ENCODE results near the gene HSPD1. TPM values are rescaled to one million over a fixed set of nuclear protein-coding genes. Genes with fewer than 3 reads are reported as not detected.

The HSPD1 gene
- total RNA-seq, 1 donor from 2014 or later = 165 TPM

DNA sequence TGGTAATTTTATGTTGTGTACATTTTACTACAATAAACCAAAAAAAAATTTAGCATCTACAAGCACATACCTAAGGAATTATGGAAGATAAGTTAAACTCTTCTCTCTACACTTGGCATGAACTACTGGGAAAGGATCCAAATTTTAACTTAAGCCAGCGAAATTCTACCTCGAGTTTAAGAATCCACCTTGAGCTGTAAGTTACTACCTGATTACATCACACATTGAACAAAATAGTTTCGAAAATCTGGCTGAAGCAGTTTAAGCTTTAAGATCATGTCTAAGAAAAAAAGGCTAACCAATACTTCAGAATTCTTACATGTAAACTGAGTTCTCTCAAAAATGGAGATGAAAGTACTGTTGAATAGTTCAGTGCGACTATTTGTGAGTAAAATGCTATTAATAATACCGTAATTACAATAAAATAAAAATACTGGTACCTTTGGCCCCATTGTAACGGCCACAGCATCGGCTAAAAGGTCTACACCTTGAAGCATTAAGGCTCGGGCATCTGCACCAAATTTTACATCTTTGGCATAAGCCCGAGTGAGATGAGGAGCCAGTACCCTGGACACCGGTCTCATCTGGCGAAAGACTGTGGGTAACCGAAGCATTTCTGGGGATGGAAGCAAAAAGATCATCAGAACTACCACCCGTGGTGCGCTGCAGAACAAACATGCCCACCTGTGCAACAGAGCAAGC is 1.3 kb downstream of the HSPD1 start:
- DNase-seq (ENCODE audit: extremely low spot score, unreplicated experiment) = no peak
- TF ChIP-seq, protein P1, sequence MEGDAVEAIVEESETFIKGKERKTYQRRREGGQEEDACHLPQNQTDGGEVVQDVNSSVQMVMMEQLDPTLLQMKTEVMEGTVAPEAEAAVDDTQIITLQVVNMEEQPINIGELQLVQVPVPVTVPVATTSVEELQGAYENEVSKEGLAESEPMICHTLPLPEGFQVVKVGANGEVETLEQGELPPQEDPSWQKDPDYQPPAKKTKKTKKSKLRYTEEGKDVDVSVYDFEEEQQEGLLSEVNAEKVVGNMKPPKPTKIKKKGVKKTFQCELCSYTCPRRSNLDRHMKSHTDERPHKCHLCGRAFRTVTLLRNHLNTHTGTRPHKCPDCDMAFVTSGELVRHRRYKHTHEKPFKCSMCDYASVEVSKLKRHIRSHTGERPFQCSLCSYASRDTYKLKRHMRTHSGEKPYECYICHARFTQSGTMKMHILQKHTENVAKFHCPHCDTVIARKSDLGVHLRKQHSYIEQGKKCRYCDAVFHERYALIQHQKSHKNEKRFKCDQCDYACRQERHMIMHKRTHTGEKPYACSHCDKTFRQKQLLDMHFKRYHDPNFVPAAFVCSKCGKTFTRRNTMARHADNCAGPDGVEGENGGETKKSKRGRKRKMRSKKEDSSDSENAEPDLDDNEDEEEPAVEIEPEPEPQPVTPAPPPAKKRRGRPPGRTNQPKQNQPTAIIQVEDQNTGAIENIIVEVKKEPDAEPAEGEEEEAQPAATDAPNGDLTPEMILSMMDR (IDR thresholded peaks at IDR 0.05) = no peak
- Mint-ChIP-seq H3K27me3 (ENCODE audit: unreplicated experiment) (no peaks in the 10 kb centered on the region), H3K27ac (ENCODE audit: unreplicated experiment) (peak overlapping the region; percentile 95), H3K4me3 (ENCODE audit: unreplicated experiment) (peak overlapping the region; percentile 91), H3K9me3 (ENCODE audit: unreplicated experiment) (no peaks in the 10 kb centered on the region), H3K4me1 (ENCODE audit: unreplicated experiment) (peaks cover 49% of the 10 kb centered on the region), H3K36me3 (ENCODE audit: unreplicated experiment) (peaks cover 46% of the 10 kb centered on the region)

- no peak for DNase-seq (ENCODE audit: extremely low spot score, unreplicated experiment)
- peaks cover 43% of the 10 kb centered on the region for H3K4me1 Mint-ChIP-seq (ENCODE audit: unreplicated experiment)
- peak overlapping the region; percentile 50 for H3K27ac Mint-ChIP-seq (ENCODE audit: unreplicated experiment)
- peaks cover 45% of the 10 kb centered on the region for H3K36me3 Mint-ChIP-seq (ENCODE audit: unreplicated experiment)
- H3K4me3 Mint-ChIP-seq (ENCODE audit: unreplicated experiment) = peak overlapping the region; percentile 91
- H3K27me3 Mint-ChIP-seq (ENCODE audit: unreplicated experiment) = no peaks in the 10 kb centered on the region
- no peaks in the 10 kb centered on the region for H3K9me3 Mint-ChIP-seq (ENCODE audit: unreplicated experiment)
- TF ChIP-seq, protein P1 (IDR thresholded peaks at IDR 0.05) = no peak
Observed at GRCh38 chr2:197497326-197497725, 2.3 kb downstream of the HSPD1 start.

GRCh38 chr2:197496695-197497094 is 2.9 kb downstream of the HSPD1 start:
- Mint-ChIP-seq H3K27me3 (ENCODE audit: unreplicated experiment) (no peaks in the 10 kb centered on the region), H3K27ac (ENCODE audit: unreplicated experiment) (peak overlapping the region; percentile 50), H3K4me3 (ENCODE audit: unreplicated experiment) (no peak overlapping the region), H3K9me3 (ENCODE audit: unreplicated experiment) (no peaks in the 10 kb centered on the region), H3K36me3 (ENCODE audit: unreplicated experiment) (peaks cover 44% of the 10 kb centered on the region), H3K4me1 (ENCODE audit: unreplicated experiment) (peaks cover 37% of the 10 kb centered on the region)
- TF ChIP-seq, protein P1 (IDR thresholded peaks at IDR 0.05) = no peak
- DNase-seq (ENCODE audit: extremely low spot score, unreplicated experiment) = no peak

GRCh38 chr2:197495433-197496134 is 4.1 kb downstream of the HSPD1 start:
- Mint-ChIP-seq H3K4me3 (ENCODE audit: unreplicated experiment) (no peak overlapping the region), H3K27ac (ENCODE audit: unreplicated experiment) (no peak overlapping the region), H3K4me1 (ENCODE audit: unreplicated experiment) (peaks cover 28% of the 10 kb centered on the region), H3K27me3 (ENCODE audit: unreplicated experiment) (no peaks in the 10 kb centered on the region), H3K36me3 (ENCODE audit: unreplicated experiment) (peaks cover 41% of the 10 kb centered on the region), H3K9me3 (ENCODE audit: unreplicated experiment) (no peaks in the 10 kb centered on the region)
- no peak for DNase-seq (ENCODE audit: extremely low spot score, unreplicated experiment)
- TF ChIP-seq, protein P1 (IDR thresholded peaks at IDR 0.05) = no peak

DNA sequence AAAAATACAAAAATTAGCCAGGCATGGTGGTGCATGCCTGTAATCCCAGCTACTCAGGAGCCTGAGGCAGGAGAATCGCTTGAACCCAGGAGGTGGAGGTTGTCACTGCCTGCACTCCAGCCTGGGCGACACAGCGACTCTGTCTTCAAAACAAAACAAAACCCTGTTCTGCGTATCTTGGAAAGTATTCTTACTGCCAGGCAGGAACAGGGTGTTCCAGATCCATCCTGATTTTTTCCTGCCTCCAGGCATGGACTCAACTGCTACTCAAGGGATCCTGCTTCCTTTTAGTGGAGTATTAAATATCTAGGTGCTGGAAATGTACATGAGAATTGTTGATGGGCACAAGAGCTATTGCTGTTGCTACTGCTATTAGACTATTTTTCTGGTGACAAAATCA is 12.3 kb downstream of the HSPD1 start:
- Mint-ChIP-seq H3K27ac (ENCODE audit: unreplicated experiment) (no peak overlapping the region), H3K9me3 (ENCODE audit: unreplicated experiment) (peaks cover 3% of the 10 kb centered on the region), H3K36me3 (ENCODE audit: unreplicated experiment) (peaks cover 51% of the 10 kb centered on the region), H3K4me1 (ENCODE audit: unreplicated experiment) (no peaks in the 10 kb centered on the region), H3K4me3 (ENCODE audit: unreplicated experiment) (no peak overlapping the region), H3K27me3 (ENCODE audit: unreplicated experiment) (no peaks in the 10 kb centered on the region)
- DNase-seq (ENCODE audit: extremely low spot score, unreplicated experiment) = no peak
- TF ChIP-seq, protein P1 (IDR thresholded peaks at IDR 0.05) = no peak

All from osteocyte (in vitro differentiated cells).